Midbrain (tissue), 1 donor: ENCODE results near the gene LTBP4.
A peak's percentile ranks its signal among the peaks of the same experiment; 100 is the strongest.

ENCODE experiments used
- DNase-seq: peaks from one replicate; lab custom pipeline; 2025; lab: John Stamatoyannopoulos, UW

LTBP4 gene

GRCh38 chr19:40662925-40663694 is 61.9 kb downstream of the LTBP4 start:
- peak; percentile 85 for DNase-seq

- DNase-seq = no peak
Measured at GRCh38 chr19:40663695-40664692, 62.8 kb downstream of the LTBP4 start.

GRCh38 chr19:40666803-40667438 is 65.8 kb downstream of the LTBP4 start:
- no peak for DNase-seq

- DNase-seq = no peak
Measured at GRCh38 chr19:40667602-40668001, 66.4 kb downstream of the LTBP4 start.

GRCh38 chr19:40668991-40669614 is 67.9 kb downstream of the LTBP4 start:
- DNase-seq = no peak

GRCh38 chr19:40671404-40671803 is 70.2 kb downstream of the LTBP4 start:
- no peak for DNase-seq

GRCh38 chr19:40672038-40672437 is 70.9 kb downstream of the LTBP4 start:
- DNase-seq = no peak

- no peak for DNase-seq
Measured at GRCh38 chr19:40672573-40673299, 71.6 kb downstream of the LTBP4 start.

- DNase-seq = no peak
Measured at GRCh38 chr19:40673397-40673796, 72.2 kb downstream of the LTBP4 start.

GRCh38 chr19:40674291-40674690 is 73.1 kb downstream of the LTBP4 start:
- no peak for DNase-seq

- no peak for DNase-seq
Measured at GRCh38 chr19:40677156-40677555, 76.0 kb downstream of the LTBP4 start.
